Mesendoderm (in vitro differentiated cells): ENCODE data around the gene SFXN3.

ENCODE experiments used
- DNase-seq: peaks from one replicate; pipeline ENCODE4 v3.0.0; 2013
- H2AK5ac ChIP-seq: 2 replicates; pipeline ENCODE4 v1.6.1; 2013; ENCODE audit warnings: low read length, inconsistent platforms
- H2BK120ac ChIP-seq: 2 replicates; pipeline ENCODE4 v1.6.1; 2013; ENCODE audit warnings: low read depth, mild to moderate bottlenecking, low read length, moderate library complexity, mixed read lengths
- H2BK15ac ChIP-seq: replicated peaks from 2 replicates; pipeline ENCODE4 v1.6.1; 2013; ENCODE audit warnings: low read depth, mild to moderate bottlenecking, moderate library complexity
- H2BK5ac ChIP-seq: 2 replicates; pipeline ENCODE4 v1.6.1; 2013; ENCODE audit warnings: low read length, inconsistent platforms
- H3K18ac ChIP-seq: 2 replicates; pipeline ENCODE4 v1.6.1; 2013; ENCODE audit warnings: mild to moderate bottlenecking, low read length, mixed read lengths
- H3K23ac ChIP-seq: one replicate; pipeline ENCODE4 v1.6.1; 2013; ENCODE audit warnings: low read length
- H3K27ac ChIP-seq: 2 replicates; pipeline ENCODE4 v1.5.1; 2013; ENCODE audit warnings: low read depth, mild to moderate bottlenecking, inconsistent platforms, low read length, moderate library complexity
- H3K27me3 ChIP-seq: 2 replicates; pipeline ENCODE4 v1.6.1; 2013; ENCODE audit warnings: low read length, control low read depth, mild to moderate bottlenecking, inconsistent platforms; ENCODE audit not compliant: insufficient read depth, poor library complexity
- H3K36me3 ChIP-seq: 2 replicates; pipeline ENCODE4 v1.6.1; 2013; ENCODE audit warnings: low read length, inconsistent platforms; ENCODE audit not compliant: control insufficient read depth, insufficient read depth
- H3K4ac ChIP-seq: one replicate; pipeline ENCODE4 v1.6.1; 2013; ENCODE audit warnings: low read depth, mild to moderate bottlenecking, low read length, moderate library complexity
- H3K4me1 ChIP-seq: 2 replicates; pipeline ENCODE4 v1.6.1; 2013; ENCODE audit warnings: low read depth, low read length, inconsistent platforms; ENCODE audit not compliant: control insufficient read depth
- H3K4me2 ChIP-seq: 2 replicates; pipeline ENCODE4 v1.6.1; 2013; ENCODE audit warnings: low read length
- H3K4me3 ChIP-seq: 2 replicates; pipeline ENCODE4 v1.5.1; 2013; ENCODE audit warnings: mild to moderate bottlenecking, low read length
- H3K56ac ChIP-seq: one replicate; pipeline ENCODE4 v1.6.1; 2013; ENCODE audit warnings: low read length
- H3K79me1 ChIP-seq: 2 replicates; pipeline ENCODE4 v1.6.1; 2013; ENCODE audit warnings: low read length, inconsistent platforms
- H3K79me2 ChIP-seq: 2 replicates; pipeline ENCODE4 v1.6.1; 2013; ENCODE audit warnings: mild to moderate bottlenecking, low read length; ENCODE audit not compliant: control insufficient read depth, insufficient read depth
- H3K9ac ChIP-seq: 2 replicates; pipeline ENCODE4 v1.6.1; 2013; ENCODE audit warnings: low read length, inconsistent platforms
- H4K5ac ChIP-seq: one replicate; pipeline ENCODE4 v1.6.1; 2013; ENCODE audit warnings: low read length
- H4K8ac ChIP-seq: one replicate; pipeline ENCODE4 v1.6.1; 2013; ENCODE audit warnings: low read depth, mild to moderate bottlenecking, control low read depth, low read length, moderate library complexity
- WGBS: extraction: QIAGEN DNeasy Blood & Tissue Kit; methylation state at CpG from one replicate; pipeline ENCODE4 v1.1.7; 2013; ENCODE audit warnings: low lambda C conversion rate, missing lambda C conversion rate; ENCODE audit not compliant: insufficient coverage; ENCODE audit errors: extremely low coverage; 5-methylcytosine and 5-hydroxymethylcytosine counted together

The SFXN3 gene

DNA sequence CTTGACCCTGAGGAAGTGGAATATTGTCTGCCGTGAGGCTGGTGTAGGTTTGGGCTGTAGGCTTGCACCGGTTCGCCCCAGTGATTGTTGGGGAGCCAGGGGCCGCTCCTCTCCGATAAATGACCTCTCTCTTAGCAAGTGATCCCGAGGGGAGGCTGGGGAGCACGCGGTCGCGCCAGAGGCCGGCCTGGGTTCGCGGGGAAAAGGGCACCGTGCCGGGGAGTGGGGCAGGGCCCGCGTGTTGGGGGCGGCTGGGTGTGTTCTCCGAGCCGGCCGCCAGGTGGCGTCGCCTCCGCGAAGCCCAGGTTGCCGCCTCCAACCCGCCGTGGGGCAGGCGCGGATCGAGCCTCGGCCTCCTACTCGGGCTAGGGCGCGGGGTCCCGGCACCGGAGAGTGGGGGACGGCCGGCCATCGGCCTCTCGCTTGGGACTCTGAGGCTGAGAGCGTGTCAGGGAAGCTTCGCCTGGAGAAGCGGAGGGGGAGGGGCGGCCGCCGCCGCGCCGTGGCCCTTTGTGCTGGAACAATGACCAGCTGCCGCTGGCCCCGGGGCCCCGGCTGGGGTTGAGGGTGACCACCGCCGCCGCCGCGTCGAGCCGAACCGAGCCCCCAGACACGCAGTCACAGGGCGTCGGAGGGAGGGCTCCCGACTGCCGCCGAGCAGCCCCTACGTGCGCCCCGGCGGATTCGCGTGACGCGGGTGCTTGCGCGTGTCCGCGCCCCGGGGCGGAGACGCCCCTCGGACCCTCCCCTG, 31.9 kb upstream of the SFXN3 start:
- Histone ChIP-seq H2AK5ac (peak overlapping the region; percentile 75), H3K23ac (peak overlapping the region; percentile 98), H2BK5ac (no peak overlapping the region), H3K79me1 (peaks cover 16% of the 10 kb centered on the region), H3K27me3 (no peaks in the 10 kb centered on the region), H3K4me1 (peaks cover 17% of the 10 kb centered on the region), H2BK120ac (no peak overlapping the region), H3K27ac (peak overlapping the region; percentile 75), H3K18ac (peak overlapping the region; percentile 81), H3K9ac (peak overlapping the region; percentile 94), H4K5ac (no peak overlapping the region), H3K4me3 (peak overlapping the region; percentile 71), H4K8ac (no peak overlapping the region), H2BK15ac (no peak overlapping the region), H3K79me2 (peaks cover 12% of the 10 kb centered on the region), H3K4ac (peak overlapping the region; percentile 17), H3K36me3 (peaks cover 7% of the 10 kb centered on the region), H3K56ac (peak overlapping the region; percentile 99), H3K4me2 (peak overlapping the region; percentile 98)
- no CpG with 5 or more reads among the region's 83 CpGs for WGBS
- peak; percentile 74 for DNase-seq

DNA sequence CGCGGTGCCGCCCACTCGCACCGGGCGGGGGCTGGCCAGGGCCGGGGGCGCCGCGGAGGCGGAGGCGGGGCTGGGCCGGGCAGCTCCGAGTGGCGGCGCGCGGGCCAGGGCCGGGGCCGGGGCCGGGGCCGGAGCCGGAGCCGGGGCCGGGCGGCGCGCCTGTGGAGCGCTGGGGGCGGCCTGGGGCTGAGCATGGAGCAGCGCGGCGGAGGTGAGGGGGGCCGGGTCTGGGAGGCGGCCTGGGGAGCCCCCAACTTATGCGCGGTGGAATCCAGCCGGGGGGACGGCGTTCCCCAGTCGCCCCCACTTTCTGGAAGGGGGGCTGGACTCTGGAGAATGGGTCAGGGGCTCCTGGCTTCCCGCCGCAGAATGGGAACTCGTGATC, 31.3 kb upstream of the SFXN3 start, which contains the start of gene LZTS2:
TSS of gene LZTS2 (plus strand) at position 67 of the 385 bp plus-strand sequence. CDS start 2,731 bp downstream, outside the sequence.
- Histone ChIP-seq H2BK5ac (peak within 1 kb of the TSS; percentile 78), H3K23ac (peak within 1 kb of the TSS; percentile 98), H3K56ac (peak within 1 kb of the TSS; percentile 99), H3K36me3 (peaks cover 5% of the 10 kb centered on the region), H3K18ac (peak within 1 kb of the TSS; percentile 81), H3K9ac (peak within 1 kb of the TSS; percentile 99), H2BK15ac (no peak within 1 kb of the TSS), H2AK5ac (peak within 1 kb of the TSS; percentile 93), H3K79me2 (peaks cover 12% of the 10 kb centered on the region), H4K8ac (peak within 1 kb of the TSS; percentile 60), H3K79me1 (peaks cover 16% of the 10 kb centered on the region), H3K4ac (peak within 1 kb of the TSS; percentile 66), H2BK120ac (peak within 1 kb of the TSS; percentile 52), H3K4me1 (peaks cover 15% of the 10 kb centered on the region), H3K27ac (peak within 1 kb of the TSS; percentile 75), H3K4me2 (peak within 1 kb of the TSS; percentile 98), H3K27me3 (no peaks in the 10 kb centered on the region), H4K5ac (no peak within 1 kb of the TSS), H3K4me3 (peak within 1 kb of the TSS; percentile 90)
- DNase-seq = peak; percentile 30
- no CpG with 5 or more reads among the region's 44 CpGs for WGBS

DNA sequence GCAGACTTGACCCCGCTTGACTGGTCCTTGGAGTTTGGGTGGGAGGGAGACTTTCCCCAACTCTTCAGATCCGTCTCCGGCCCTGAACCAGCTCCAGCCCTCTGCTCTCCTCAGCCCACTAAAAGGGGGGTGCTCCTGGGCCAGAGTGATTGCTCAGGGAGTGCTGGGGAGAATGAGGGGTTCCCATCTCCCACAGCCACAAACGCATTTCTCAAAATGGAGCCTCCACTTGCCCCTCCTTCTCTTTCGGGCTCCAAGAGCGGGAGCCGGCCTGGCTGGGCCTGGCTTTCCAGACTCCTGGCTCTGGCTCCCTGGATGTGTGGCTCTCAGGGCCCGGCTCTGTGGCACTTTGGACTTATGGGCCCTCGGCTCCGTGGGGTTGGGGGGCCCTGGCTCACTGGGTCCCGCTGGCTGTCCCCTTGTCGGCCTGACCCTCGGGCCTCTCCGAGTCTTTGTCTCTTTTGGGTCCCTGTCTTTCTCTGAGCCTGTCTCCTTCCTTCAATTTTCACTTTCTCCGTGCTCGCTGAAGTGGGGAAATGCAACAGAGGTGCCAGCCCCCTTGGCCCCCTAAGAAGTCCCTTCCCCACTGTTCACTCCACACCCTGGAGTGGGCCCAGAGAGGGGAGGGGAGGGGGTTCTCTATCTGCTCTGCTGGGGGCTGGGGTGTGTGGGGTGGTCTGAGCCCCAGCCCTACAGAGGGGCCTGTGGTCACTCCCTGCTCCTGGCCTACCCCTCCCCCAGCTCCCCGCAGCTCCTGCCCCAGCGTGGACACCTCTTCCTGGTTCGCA, 30.7 kb upstream of the SFXN3 start:
- H3K27ac ChIP-seq = peak overlapping the region; percentile 55

DNA sequence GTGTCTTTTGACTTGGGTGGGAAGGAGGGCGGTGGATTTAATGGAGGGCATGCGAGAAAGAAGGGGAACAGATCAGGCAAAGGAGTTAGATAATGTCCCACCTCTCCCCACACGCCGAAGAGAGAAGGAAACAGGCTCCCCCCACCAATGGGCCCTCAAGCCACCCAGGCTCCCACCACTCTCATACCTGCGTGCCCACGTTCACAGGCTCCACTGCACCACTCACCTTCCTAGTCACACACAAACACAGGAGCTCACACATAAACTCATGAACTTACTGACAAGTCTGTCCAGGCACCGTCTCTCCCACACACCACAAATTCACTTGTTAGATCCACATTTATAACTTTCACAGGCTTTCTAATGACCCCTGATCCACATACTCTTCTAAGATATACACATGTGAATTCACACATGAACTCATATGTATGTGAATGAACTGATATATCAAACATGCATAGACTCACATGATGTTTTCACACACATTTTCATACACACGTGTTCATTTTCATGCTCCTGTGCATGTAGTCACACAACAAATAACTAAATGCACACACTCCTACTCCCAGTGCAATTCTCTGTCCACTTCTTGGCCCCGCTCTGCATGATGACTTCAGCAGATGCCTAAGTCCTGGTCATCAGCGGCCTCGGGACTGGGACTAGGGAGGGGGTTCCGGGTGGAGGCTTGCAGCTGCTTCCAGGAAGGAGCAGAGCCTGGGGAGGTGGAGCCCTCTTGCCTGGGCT, 29.9 kb upstream of the SFXN3 start:
- DNase-seq = peak; percentile 73
- H3K18ac ChIP-seq = no peak overlapping the region
- H2BK120ac ChIP-seq = no peak overlapping the region
- H4K8ac ChIP-seq = no peak overlapping the region
- H4K5ac ChIP-seq = no peak overlapping the region
- no CpG with 5 or more reads among the region's 12 CpGs for WGBS
- H3K9ac ChIP-seq = peak overlapping the region; percentile 99
- peaks cover 5% of the 10 kb centered on the region for H3K36me3 ChIP-seq
- H3K4me2 ChIP-seq = peak overlapping the region; percentile 86
- no peak overlapping the region for H2BK5ac ChIP-seq
- no peak overlapping the region for H3K4me3 ChIP-seq
- peak overlapping the region; percentile 97 for H3K56ac ChIP-seq
- H3K27ac ChIP-seq = no peak overlapping the region
- H3K79me1 ChIP-seq = peaks cover 16% of the 10 kb centered on the region
- H3K27me3 ChIP-seq = no peaks in the 10 kb centered on the region
- peaks cover 12% of the 10 kb centered on the region for H3K79me2 ChIP-seq
- no peak overlapping the region for H3K4ac ChIP-seq
- H3K4me1 ChIP-seq = peaks cover 13% of the 10 kb centered on the region
- H2AK5ac ChIP-seq = no peak overlapping the region
- peak overlapping the region; percentile 85 for H3K23ac ChIP-seq
- no peak overlapping the region for H2BK15ac ChIP-seq

More for the DNA sequence above, 30.7 kb upstream of the SFXN3 start:
- Histone ChIP-seq H3K4ac (peak overlapping the region; percentile 66), H3K79me2 (peaks cover 12% of the 10 kb centered on the region), H2BK15ac (no peak overlapping the region), H3K56ac (peak overlapping the region; percentile 97), H4K8ac (peak overlapping the region; percentile 60), H2BK120ac (no peak overlapping the region), H3K4me1 (peaks cover 13% of the 10 kb centered on the region), H3K4me3 (peak overlapping the region; percentile 90), H3K36me3 (peaks cover 5% of the 10 kb centered on the region), H3K79me1 (peaks cover 16% of the 10 kb centered on the region), H4K5ac (no peak overlapping the region), H2AK5ac (peak overlapping the region; percentile 93), H3K23ac (peak overlapping the region; percentile 85), H2BK5ac (peak overlapping the region; percentile 78), H3K18ac (peak overlapping the region; percentile 81), H3K9ac (peak overlapping the region; percentile 99), H3K4me2 (peak overlapping the region; percentile 86), H3K27me3 (no peaks in the 10 kb centered on the region)
- no CpG with 5 or more reads among the region's 19 CpGs for WGBS
- peak; percentile 58 for DNase-seq

DNA sequence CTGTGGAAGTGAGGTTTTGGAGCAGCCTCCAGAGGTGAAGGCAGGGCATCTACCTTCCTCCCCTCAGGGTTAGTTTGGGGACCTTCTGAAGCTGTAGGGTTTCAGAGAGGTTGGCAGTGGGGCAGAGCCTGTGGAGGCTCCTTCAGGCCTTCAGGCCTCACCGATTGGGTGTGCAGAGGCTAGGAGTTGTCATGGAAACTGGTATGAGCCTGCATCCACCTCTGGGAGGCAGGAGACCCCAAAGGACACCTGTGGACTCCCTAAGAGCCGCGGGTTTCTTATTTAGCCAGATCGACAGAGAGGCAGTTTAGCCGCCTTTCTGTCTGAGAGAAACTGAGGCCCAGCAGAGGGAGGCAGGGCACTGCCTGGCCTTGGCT, 29.4 kb upstream of the SFXN3 start:
- Histone ChIP-seq H3K4me2 (no peak overlapping the region), H3K27ac (no peak overlapping the region)

More for the DNA sequence above, 29.4 kb upstream of the SFXN3 start:
- Histone ChIP-seq H3K79me2 (peaks cover 12% of the 10 kb centered on the region), H2BK120ac (no peak overlapping the region), H3K9ac (no peak overlapping the region), H3K4me1 (peaks cover 9% of the 10 kb centered on the region), H3K56ac (no peak overlapping the region), H4K5ac (no peak overlapping the region), H2BK15ac (no peak overlapping the region), H3K23ac (no peak overlapping the region), H3K27me3 (no peaks in the 10 kb centered on the region), H2AK5ac (no peak overlapping the region), H2BK5ac (no peak overlapping the region), H3K36me3 (peaks cover 8% of the 10 kb centered on the region), H3K4me3 (no peak overlapping the region), H3K4ac (no peak overlapping the region), H3K18ac (no peak overlapping the region), H4K8ac (no peak overlapping the region), H3K79me1 (peaks cover 16% of the 10 kb centered on the region)
- WGBS = no CpG with 5 or more reads among the region's 5 CpGs
- DNase-seq = no peak
